PFSK-1 (cell line): Measurements from ENCODE around the gene PLCXD3.

ENCODE experiments used
- FOXP2 ChIP-seq: optimal IDR thresholded peaks from 2 replicates; pipeline ENCODE3; 2011; ENCODE audit warnings: borderline replicate concordance, control low read depth, inconsistent platforms; ENCODE audit not compliant: insufficient read depth; ENCODE audit errors: extremely low read length, extremely low read depth
- POLR2AphosphoS5 ChIP-seq: IDR thresholded peaks from 2 replicates; pipeline ENCODE4 v1.6.1; 2012; ENCODE audit warnings: low read depth, mild to moderate bottlenecking, control low read depth, low read length, moderate library complexity
- SIN3A ChIP-seq: IDR thresholded peaks from 2 replicates; pipeline ENCODE4 v1.6.1; 2012; ENCODE audit warnings: mild to moderate bottlenecking, low read length, moderate library complexity, borderline replicate concordance; ENCODE audit not compliant: insufficient read depth
- TAF1 ChIP-seq: IDR thresholded peaks from 2 replicates; pipeline ENCODE4 v1.6.1; 2012; ENCODE audit warnings: low read length, control low read depth, borderline replicate concordance; ENCODE audit not compliant: insufficient read depth
- TF ChIP-seq, protein P1 (sequence below), 2 experiments: IDR thresholded peaks; 2 replicates each; pipeline versions ENCODE4 v1.6.1 to v1.8.0; 2011 to 2012; ENCODE audit warnings: low read depth in 2 of 2, low read length in 2 of 2, control low read depth in 1 of 2, inconsistent platforms in 1 of 2, mild to moderate bottlenecking in 1 of 2, moderate library complexity in 1 of 2; ENCODE audit not compliant: insufficient read depth in 1 of 2

The PLCXD3 gene

DNA sequence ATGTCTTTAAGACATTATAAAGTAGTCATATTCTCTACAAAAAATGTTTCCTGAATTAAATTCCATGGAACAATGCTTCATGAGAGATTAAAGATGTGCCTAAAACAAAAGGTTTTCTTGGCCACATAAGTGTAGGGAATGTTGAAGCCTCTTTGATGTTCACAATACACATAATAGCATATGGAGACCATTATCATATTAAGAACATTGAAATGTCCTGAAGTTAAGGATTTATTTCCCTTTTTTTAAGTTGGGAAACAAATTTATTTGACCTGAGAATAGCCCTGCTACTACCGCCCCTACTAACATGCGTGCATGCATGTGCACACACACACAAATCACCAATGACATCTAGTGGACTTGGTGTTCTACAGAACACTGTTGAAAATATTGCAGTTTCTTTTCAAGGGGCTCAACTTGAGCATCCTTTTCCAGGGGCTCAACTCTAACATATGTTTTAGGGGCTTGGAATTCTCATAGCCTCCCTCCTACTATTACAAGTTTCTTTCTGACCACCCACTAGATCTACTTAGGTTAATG, 172.2 kb downstream of the PLCXD3 start:
- TF ChIP-seq POLR2AphosphoS5 (no peak), FOXP2 (no peak), TAF1 (no peak), SIN3A (no peak)
- TF ChIP-seq, protein P1, sequence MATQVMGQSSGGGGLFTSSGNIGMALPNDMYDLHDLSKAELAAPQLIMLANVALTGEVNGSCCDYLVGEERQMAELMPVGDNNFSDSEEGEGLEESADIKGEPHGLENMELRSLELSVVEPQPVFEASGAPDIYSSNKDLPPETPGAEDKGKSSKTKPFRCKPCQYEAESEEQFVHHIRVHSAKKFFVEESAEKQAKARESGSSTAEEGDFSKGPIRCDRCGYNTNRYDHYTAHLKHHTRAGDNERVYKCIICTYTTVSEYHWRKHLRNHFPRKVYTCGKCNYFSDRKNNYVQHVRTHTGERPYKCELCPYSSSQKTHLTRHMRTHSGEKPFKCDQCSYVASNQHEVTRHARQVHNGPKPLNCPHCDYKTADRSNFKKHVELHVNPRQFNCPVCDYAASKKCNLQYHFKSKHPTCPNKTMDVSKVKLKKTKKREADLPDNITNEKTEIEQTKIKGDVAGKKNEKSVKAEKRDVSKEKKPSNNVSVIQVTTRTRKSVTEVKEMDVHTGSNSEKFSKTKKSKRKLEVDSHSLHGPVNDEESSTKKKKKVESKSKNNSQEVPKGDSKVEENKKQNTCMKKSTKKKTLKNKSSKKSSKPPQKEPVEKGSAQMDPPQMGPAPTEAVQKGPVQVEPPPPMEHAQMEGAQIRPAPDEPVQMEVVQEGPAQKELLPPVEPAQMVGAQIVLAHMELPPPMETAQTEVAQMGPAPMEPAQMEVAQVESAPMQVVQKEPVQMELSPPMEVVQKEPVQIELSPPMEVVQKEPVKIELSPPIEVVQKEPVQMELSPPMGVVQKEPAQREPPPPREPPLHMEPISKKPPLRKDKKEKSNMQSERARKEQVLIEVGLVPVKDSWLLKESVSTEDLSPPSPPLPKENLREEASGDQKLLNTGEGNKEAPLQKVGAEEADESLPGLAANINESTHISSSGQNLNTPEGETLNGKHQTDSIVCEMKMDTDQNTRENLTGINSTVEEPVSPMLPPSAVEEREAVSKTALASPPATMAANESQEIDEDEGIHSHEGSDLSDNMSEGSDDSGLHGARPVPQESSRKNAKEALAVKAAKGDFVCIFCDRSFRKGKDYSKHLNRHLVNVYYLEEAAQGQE (IDR thresholded peaks at IDR 0.05; ENCODE audit: insufficient read depth in 1 of 2, low read depth in 2 of 2, low read length in 2 of 2) = no peak

DNA sequence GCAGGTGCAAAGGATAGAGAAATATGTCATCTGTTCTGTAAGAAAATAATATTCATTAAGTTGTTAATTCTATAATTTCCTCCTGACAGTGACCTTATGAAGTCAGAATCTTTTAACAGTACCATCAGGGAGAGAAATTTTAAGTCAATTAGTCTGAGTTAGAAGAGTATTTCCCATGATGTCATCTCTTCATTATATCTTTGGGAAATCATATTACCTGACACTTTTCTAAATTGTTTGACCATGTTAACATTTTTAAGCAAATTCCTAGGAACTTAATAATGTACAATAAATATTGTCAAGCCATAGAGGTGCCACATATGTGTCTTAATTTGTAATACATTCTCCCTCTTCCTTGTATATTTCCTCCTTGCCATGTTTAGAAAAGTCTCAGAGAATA, 172.7 kb downstream of the PLCXD3 start:
- TF ChIP-seq TAF1 = no peak
- no peak for TF ChIP-seq FOXP2
- no peak for TF ChIP-seq POLR2AphosphoS5
- TF ChIP-seq, protein P1 (IDR thresholded peaks at IDR 0.05; ENCODE audit: insufficient read depth in 1 of 2, low read depth in 2 of 2, low read length in 2 of 2) = no peak
- no peak for TF ChIP-seq SIN3A

DNA sequence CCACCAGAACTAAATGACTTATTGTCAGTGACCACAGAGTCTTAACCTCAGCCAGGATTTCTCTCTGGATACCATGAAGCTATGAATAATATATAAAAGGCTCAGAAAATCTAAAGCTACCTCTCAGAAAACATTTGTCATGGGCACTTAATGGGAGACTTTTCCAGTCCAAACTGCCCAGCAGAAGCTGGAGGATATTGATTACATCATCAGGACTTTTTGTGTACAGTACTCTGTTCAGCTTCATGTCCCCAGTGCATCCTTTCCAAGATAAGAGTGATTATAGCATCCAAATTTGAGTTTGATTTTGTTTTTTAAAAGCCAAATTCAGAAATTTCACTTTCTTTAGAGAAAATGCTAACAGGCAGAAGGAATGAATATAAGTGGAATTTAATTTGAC, 173.2 kb downstream of the PLCXD3 start:
- no peak for TF ChIP-seq SIN3A

DNA sequence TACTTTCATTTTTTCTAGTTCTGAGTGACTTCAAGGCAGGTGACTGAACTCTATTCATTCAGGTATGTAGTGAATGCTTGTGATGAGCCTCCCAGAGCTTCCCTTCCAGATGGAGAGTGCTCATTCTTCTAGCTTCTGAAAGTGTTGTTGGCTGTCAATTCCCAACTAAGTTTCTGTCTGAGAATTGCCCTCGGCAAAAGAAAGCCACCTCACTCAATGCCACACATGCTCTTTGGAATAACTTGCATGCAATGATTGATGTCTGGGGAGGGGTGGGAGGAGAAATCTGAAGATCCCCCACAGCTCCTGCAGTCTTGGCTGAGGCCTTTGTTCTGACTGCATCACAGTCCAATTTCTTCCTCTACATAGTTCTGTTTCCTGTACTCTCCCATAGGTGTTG, 173.9 kb downstream of the PLCXD3 start:
- TF ChIP-seq SIN3A (no peak), TAF1 (no peak), POLR2AphosphoS5 (no peak), FOXP2 (no peak)
- TF ChIP-seq, protein P1 (IDR thresholded peaks at IDR 0.05; ENCODE audit: insufficient read depth in 1 of 2, low read depth in 2 of 2, low read length in 2 of 2) = no peak

DNA sequence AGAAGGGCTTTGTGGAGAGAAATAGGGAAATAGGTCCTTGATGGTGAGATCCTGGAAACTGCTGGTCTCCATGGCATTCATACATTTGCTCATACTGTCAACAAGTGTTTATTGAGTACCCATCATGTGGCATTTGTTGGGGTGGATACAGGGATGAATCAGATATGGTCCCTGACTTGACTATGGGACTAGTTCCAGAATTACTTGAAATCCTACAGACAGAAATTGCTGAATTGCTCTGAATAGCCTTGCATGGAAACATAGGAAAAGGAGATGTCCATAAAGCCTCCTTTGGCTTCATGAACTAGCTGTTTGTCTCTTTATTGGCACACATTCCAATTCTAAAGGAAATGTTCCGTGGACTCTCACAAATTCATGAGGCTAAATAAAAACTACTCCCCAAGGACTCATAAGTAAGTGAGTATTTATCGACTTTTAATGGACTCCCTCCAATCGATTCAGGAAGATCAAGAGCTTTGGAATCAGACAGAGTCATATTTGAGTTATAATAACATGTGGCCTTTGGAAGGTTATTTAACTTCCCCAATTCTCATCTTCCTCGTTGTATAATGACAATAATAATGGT, 174.7 kb downstream of the PLCXD3 start:
- TF ChIP-seq POLR2AphosphoS5 (no peak), FOXP2 (no peak), SIN3A (no peak), TAF1 (no peak)
- TF ChIP-seq, protein P1 (IDR thresholded peaks at IDR 0.05; ENCODE audit: insufficient read depth in 1 of 2, low read depth in 2 of 2, low read length in 2 of 2) = no peak
